ENCODE data around the gene FOXI1.

DNA sequence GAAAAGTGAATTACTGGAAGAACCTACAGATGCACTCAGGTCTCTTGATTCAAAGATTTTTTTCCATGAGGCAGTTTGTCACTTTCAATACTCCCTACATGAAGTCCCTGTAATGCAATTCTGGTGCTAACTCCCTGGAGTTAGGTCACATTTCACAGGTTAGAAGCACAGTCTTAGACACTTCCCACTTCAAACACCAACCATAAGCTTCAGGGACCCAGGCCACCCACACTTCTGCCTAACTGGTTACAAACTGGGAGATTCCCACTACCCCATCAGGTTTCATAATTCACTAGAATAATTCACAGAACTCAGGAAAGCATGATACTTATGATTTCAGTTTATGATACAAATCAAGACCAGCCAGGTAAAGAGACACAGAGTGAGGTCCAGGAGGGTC, 29.0 kb upstream of the FOXI1 start:
- TF ChIP-seq, protein P1, sequence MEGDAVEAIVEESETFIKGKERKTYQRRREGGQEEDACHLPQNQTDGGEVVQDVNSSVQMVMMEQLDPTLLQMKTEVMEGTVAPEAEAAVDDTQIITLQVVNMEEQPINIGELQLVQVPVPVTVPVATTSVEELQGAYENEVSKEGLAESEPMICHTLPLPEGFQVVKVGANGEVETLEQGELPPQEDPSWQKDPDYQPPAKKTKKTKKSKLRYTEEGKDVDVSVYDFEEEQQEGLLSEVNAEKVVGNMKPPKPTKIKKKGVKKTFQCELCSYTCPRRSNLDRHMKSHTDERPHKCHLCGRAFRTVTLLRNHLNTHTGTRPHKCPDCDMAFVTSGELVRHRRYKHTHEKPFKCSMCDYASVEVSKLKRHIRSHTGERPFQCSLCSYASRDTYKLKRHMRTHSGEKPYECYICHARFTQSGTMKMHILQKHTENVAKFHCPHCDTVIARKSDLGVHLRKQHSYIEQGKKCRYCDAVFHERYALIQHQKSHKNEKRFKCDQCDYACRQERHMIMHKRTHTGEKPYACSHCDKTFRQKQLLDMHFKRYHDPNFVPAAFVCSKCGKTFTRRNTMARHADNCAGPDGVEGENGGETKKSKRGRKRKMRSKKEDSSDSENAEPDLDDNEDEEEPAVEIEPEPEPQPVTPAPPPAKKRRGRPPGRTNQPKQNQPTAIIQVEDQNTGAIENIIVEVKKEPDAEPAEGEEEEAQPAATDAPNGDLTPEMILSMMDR (IDR thresholded peaks at IDR 0.05) = no peak
- TF ChIP-seq POLR2A (IDR thresholded peaks at IDR 0.05) (no peak), EP300 (IDR thresholded peaks at IDR 0.05) (no peak), POLR2AphosphoS5 (IDR thresholded peaks at IDR 0.05) (no peak)

Measured in gastroesophageal sphincter (tissue), 3 donors.